ENCODE data around the gene LMOD3.

LMOD3 gene

GRCh38 chr3:69122403-69122802 lies at the start of gene LMOD3:
LMOD3 (minus strand) TSS chr3:69122595; CDS start chr3:69122386, 209 bp downstream.
- no peak for DNase-seq

- no peak for DNase-seq
Measured at GRCh38 chr3:69172058-69172457, 49.7 kb upstream of the LMOD3 start.

- DNase-seq: no peak
Measured at GRCh38 chr3:69166446-69166845, 44.1 kb upstream of the LMOD3 start.

- DNase-seq: no peak
Measured at GRCh38 chr3:69165744-69166143, 43.3 kb upstream of the LMOD3 start.

GRCh38 chr3:69164296-69164695 lies 41.9 kb upstream of the LMOD3 start:
- no peak for DNase-seq

GRCh38 chr3:69162308-69162980 lies 40.0 kb upstream of the LMOD3 start:
- no peak for DNase-seq

GRCh38 chr3:69161587-69162307 lies 39.4 kb upstream of the LMOD3 start:
- no peak for DNase-seq

GRCh38 chr3:69160525-69160924 lies 38.1 kb upstream of the LMOD3 start:
- no peak for DNase-seq

- DNase-seq: no peak
Measured at GRCh38 chr3:69160107-69160506, 37.7 kb upstream of the LMOD3 start.

GRCh38 chr3:69149586-69149985 lies 27.2 kb upstream of the LMOD3 start:
- DNase-seq: no peak

- DNase-seq: no peak
Measured at GRCh38 chr3:69145688-69146087, 23.3 kb upstream of the LMOD3 start.

- DNase-seq: no peak
Measured at GRCh38 chr3:69144631-69145245, 22.3 kb upstream of the LMOD3 start.

- DNase-seq: no peak
Measured at GRCh38 chr3:69143612-69144011, 21.2 kb upstream of the LMOD3 start.

- no peak for DNase-seq
Measured at GRCh38 chr3:69142797-69143454, 20.5 kb upstream of the LMOD3 start.

- DNase-seq: no peak
Measured at GRCh38 chr3:69142090-69142489, 19.7 kb upstream of the LMOD3 start.

- DNase-seq: no peak
Measured at GRCh38 chr3:69141313-69141712, 18.9 kb upstream of the LMOD3 start.

- no peak for DNase-seq
Measured at GRCh38 chr3:69137412-69137811, 15.0 kb upstream of the LMOD3 start.

- no peak for DNase-seq
Measured at GRCh38 chr3:69137005-69137404, 14.6 kb upstream of the LMOD3 start.

GRCh38 chr3:69130689-69131088 lies 8.3 kb upstream of the LMOD3 start:
- DNase-seq: no peak

- DNase-seq: no peak
Measured at GRCh38 chr3:69129531-69129930, 7.1 kb upstream of the LMOD3 start.

- no peak for DNase-seq
Measured at GRCh38 chr3:69128509-69128908, 6.1 kb upstream of the LMOD3 start.

GRCh38 chr3:69126999-69127398 lies 4.6 kb upstream of the LMOD3 start:
- no peak for DNase-seq

GRCh38 chr3:69126216-69126615 lies 3.8 kb upstream of the LMOD3 start:
- DNase-seq: no peak

GRCh38 chr3:69121950-69122349 lies 445 bp downstream of the LMOD3 start:
- no peak for DNase-seq

Measured in activated CD8-positive, alpha-beta memory T cell treated with anti-CD3 and anti-CD28 coated beads for 24 hours (primary cell).